ENCODE data around the gene ANXA5. TPM values are rescaled to one million over a fixed set of nuclear protein-coding genes. Genes with fewer than 3 reads are reported as not detected.

ANXA5 gene
- total and polyA plus RNA-seq, 2 of the 4 experiments (the other 2 are of a cell fraction) = 780 to 1,448 TPM

GRCh38 chr4:121698236-121698671 lies 1.5 kb upstream of the ANXA5 start:
- dilution Hi-C loops (cut with HindIII; ENCODE audit: low sequenced_read_pairs, unreplicated experiment) = no loop called here
- no TSS peak for BruUV-seq (replicated peaks)
- CTCF ChIA-PET = no interaction called here

More at GRCh38 chr4:121698236-121698671, 1.5 kb upstream of the ANXA5 start:
- WGBS, 2 experiments (ENCODE audit: extremely low coverage in 2 of 2, insufficient read length in 1 of 2) = 100% methylated on average over 1 of the region's 5 CpGs; no CpG with 5 or more reads in 1 of the 2 experiments
- in situ Hi-C loops (cut with MboI; ENCODE audit: low sequenced_read_pairs) (no loop called here), intact Hi-C loops (cut with micrococcal nuclease) (no loop called here)
- DNase-seq (no peak), ATAC-seq (ENCODE audit: low read depth) (no peak)
- Histone ChIP-seq H3K27me3 (ENCODE audit: control insufficient read depth, insufficient read depth, low read length) (no peaks in the 10 kb centered on the region), H3K4me3 (ENCODE audit: insufficient read depth, low read depth, low read length) (no peak overlapping the region), H4K91ac (ENCODE audit: insufficient read depth, low read depth, low read length) (no peak overlapping the region), H2AK5ac (ENCODE audit: low read depth, low read length) (peak overlapping the region; percentile 61; the same call in 1 of the 2 replicates), H3K23ac (ENCODE audit: low read depth, low read length) (peak overlapping the region; percentile 44; the same call in 1 of the 2 replicates), H2AFZ (replicated peaks; ENCODE audit: low read length, poor library complexity) (no peak overlapping the region), H3K9ac (ENCODE audit: low read depth, low read length) (no peak overlapping the region), H3K9me1 (ENCODE audit: insufficient read depth, low read length) (0 out of 2 replicates have a peak, but pooled peaks cover 3% of the 10 kb centered on the region), H3K18ac (ENCODE audit: low read depth, low read length) (no peak overlapping the region), H3K79me1 (ENCODE audit: low read depth in 1 of 2, low read length in 2 of 2) (peaks cover 8 to 11% of the 10 kb centered on the region in 2 experiments; a peak in 3 of 4 replicates), H3K27ac (ENCODE audit: insufficient read depth, low read length) (no peak overlapping the region), H2BK5ac (ENCODE audit: low read depth, low read length, poor library complexity, severe bottlenecking) (no peak overlapping the region), H2AK9ac (replicated peaks; ENCODE audit: low read depth, low read length, poor library complexity) (no peak overlapping the region), H4K8ac (ENCODE audit: low read depth in 2 of 2, low read length in 2 of 2) (no peak overlapping the region), H3K4ac (ENCODE audit: low read depth, low read length) (0 out of 2 replicates have a peak overlapping the region, but pooled peaks have one; percentile 36), H2BK120ac (ENCODE audit: low read depth, low read length) (no peak overlapping the region), H3K36me3 (ENCODE audit: control insufficient read depth, insufficient read depth, low read length) (peaks cover 5% of the 10 kb centered on the region; the same call in 1 of the 2 replicates), H2BK15ac (ENCODE audit: low read depth, low read length) (no peak overlapping the region), H3K14ac (replicated peaks; ENCODE audit: low read depth, low read length) (no peak overlapping the region), H3K9me3 (ENCODE audit: control insufficient read depth, insufficient read depth, low read length) (peaks cover 7% of the 10 kb centered on the region), H4K20me1 (ENCODE audit: insufficient read depth, low read length) (peaks cover 15% of the 10 kb centered on the region), H3K56ac (ENCODE audit: extremely low read depth, insufficient read depth, low read length) (no peak overlapping the region), H3K4me1 (ENCODE audit: control insufficient read depth, insufficient read depth, low read length) (peaks cover 8% of the 10 kb centered on the region), H4K5ac (ENCODE audit: low read depth, low read length) (no peak overlapping the region), H3K4me2 (ENCODE audit: low read depth, low read length) (peak overlapping the region; percentile 77), H2BK20ac (ENCODE audit: low read depth, low read length) (no peak overlapping the region)
- TF ChIP-seq POLR2A (IDR thresholded peaks at IDR 0.05; ENCODE audit: low read depth, low read length) (no peak), NFE2L2 (IDR thresholded peaks at IDR 0.05; ENCODE audit: low read depth, low read length) (no peak), USF2 (IDR thresholded peaks at IDR 0.05; ENCODE audit: low read depth, low read length) (no peak), BHLHE40 (IDR thresholded peaks at IDR 0.05; ENCODE audit: low read depth, low read length) (no peak), MXI1 (IDR thresholded peaks at IDR 0.05; ENCODE audit: borderline replicate concordance, low read depth, low read length) (no peak), MAFK (IDR thresholded peaks at IDR 0.05; ENCODE audit: low read depth, low read length) (no peak), RCOR1 (IDR thresholded peaks at IDR 0.05; ENCODE audit: insufficient replicate concordance, low read length) (no peak), RAD21 (IDR thresholded peaks at IDR 0.05; ENCODE audit: low read length) (no peak), SMC3 (IDR thresholded peaks at IDR 0.05; ENCODE audit: low read depth, low read length) (no peak), MAZ (IDR thresholded peaks at IDR 0.05; ENCODE audit: borderline replicate concordance, low read depth, low read length) (no peak), ELK1 (IDR thresholded peaks at IDR 0.05; ENCODE audit: borderline replicate concordance, low read depth, low read length) (no peak), CHD1 (IDR thresholded peaks at IDR 0.05; ENCODE audit: low read depth, low read length) (no peak), CTCF (conservative IDR thresholded peaks at IDR 0.05; ENCODE audit: low read depth, low read length) (no peak), RFX5 (IDR thresholded peaks at IDR 0.05; ENCODE audit: low read depth, low read length) (no peak), FOS (IDR thresholded peaks at IDR 0.05; ENCODE audit: low read depth, low read length) (no peak), CEBPB (IDR thresholded peaks at IDR 0.05; ENCODE audit: low read depth, low read length) (no peak)
- POLR2A ChIA-PET (ENCODE audit: unreplicated experiment) = no interaction called here
